H1 (cell line): Measurements from ENCODE around the gene PPP1R12B.

ENCODE experiments used
- CBX8 ChIP-seq: fragments of 300-800, 300-1000 bp; sonication (generic); IDR thresholded peaks from 2 replicates; pipeline ENCODE4 v1.7.1; 2016; ENCODE audit warnings: low read depth, low read length, borderline replicate concordance
- PHF8 ChIP-seq: fragments of 200-600 bp; sonication (generic); conservative IDR thresholded peaks from 2 replicates; pipeline ENCODE4 v1.7.1; 2012; ENCODE audit warnings: low read depth, mild to moderate bottlenecking, inconsistent platforms, low read length, moderate library complexity
- POLR2A ChIP-seq, 2 experiments: IDR thresholded peaks; 1 replicate in 1 of 2; 2 replicates in 1 of 2; pipeline ENCODE4 v1.6.1; 2011; ENCODE audit warnings: low read depth in 2 of 2, low read length in 2 of 2, mild to moderate bottlenecking in 2 of 2; ENCODE audit errors: control extremely low read depth in 1 of 2
- POLR2AphosphoS5 ChIP-seq: IDR thresholded peaks from 2 replicates; pipeline ENCODE4 v1.6.1; 2011; ENCODE audit warnings: low read depth, low read length
- SP1 ChIP-seq: IDR thresholded peaks from 2 replicates; pipeline ENCODE4 v1.6.1; 2011; ENCODE audit warnings: low read depth, low read length
- TAF1 ChIP-seq: IDR thresholded peaks from 2 replicates; pipeline ENCODE4 v1.6.1; 2011; ENCODE audit warnings: mild to moderate bottlenecking, low read depth, low read length
- TAF7 ChIP-seq: optimal IDR thresholded peaks from 2 replicates; pipeline ENCODE3; 2011; ENCODE audit warnings: low read depth, mild to moderate bottlenecking, inconsistent platforms, low read length, moderate library complexity, borderline replicate concordance
- TEAD4 ChIP-seq: IDR thresholded peaks from 2 replicates; pipeline ENCODE4 v1.6.1; 2012; ENCODE audit warnings: low read depth, low read length, inconsistent platforms, mixed read lengths
- TF ChIP-seq, protein P1 (sequence below), 3 experiments: IDR thresholded peaks; 1 replicate in 2 of 3; 2 replicates in 1 of 3; pipeline versions ENCODE4 v1.5.1 to v1.6.1; 2011; ENCODE audit warnings: low read length in 3 of 3, mild to moderate bottlenecking in 3 of 3, inconsistent platforms in 2 of 3, low read depth in 1 of 3, moderate library complexity in 1 of 3; ENCODE audit not compliant: insufficient read depth in 1 of 3; ENCODE audit errors: control extremely low read depth in 1 of 3
- TF ChIP-seq, protein P2 (sequence below): IDR thresholded peaks from 2 replicates; pipeline ENCODE4 v1.6.1; 2012; ENCODE audit warnings: inconsistent platforms

DNA sequence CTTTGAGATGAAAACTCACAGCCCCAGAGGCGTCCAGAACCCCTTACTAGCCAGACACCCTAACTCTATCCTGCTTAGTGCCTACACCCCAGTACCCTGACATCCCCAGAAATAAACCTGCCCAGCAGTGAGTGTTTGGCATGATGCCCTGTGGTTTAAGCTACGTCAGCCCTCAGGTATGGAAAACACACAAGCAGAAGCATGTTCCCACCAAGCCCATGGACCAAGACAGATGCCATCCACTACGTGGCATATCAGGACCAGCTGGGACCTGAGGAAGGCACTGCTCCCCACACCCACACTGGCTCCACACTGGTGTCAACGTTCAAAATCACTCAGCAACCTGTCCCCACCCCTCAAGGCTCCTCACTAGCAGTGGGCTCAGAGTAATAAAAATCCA lies 245.3 kb downstream of the PPP1R12B start:
- TF ChIP-seq SP1 (no peak), TAF1 (no peak), PHF8 (no peak), TAF7 (no peak), TEAD4 (no peak), POLR2AphosphoS5 (no peak), CBX8 (no peak), POLR2A (IDR thresholded peaks at IDR 0.05; ENCODE audit: control extremely low read depth in 1 of 2, low read depth in 2 of 2, low read length in 2 of 2) (no peak)
- TF ChIP-seq, protein P1, sequence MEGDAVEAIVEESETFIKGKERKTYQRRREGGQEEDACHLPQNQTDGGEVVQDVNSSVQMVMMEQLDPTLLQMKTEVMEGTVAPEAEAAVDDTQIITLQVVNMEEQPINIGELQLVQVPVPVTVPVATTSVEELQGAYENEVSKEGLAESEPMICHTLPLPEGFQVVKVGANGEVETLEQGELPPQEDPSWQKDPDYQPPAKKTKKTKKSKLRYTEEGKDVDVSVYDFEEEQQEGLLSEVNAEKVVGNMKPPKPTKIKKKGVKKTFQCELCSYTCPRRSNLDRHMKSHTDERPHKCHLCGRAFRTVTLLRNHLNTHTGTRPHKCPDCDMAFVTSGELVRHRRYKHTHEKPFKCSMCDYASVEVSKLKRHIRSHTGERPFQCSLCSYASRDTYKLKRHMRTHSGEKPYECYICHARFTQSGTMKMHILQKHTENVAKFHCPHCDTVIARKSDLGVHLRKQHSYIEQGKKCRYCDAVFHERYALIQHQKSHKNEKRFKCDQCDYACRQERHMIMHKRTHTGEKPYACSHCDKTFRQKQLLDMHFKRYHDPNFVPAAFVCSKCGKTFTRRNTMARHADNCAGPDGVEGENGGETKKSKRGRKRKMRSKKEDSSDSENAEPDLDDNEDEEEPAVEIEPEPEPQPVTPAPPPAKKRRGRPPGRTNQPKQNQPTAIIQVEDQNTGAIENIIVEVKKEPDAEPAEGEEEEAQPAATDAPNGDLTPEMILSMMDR (IDR thresholded peaks at IDR 0.05; ENCODE audit: control extremely low read depth in 1 of 3, insufficient read depth in 1 of 3, low read depth in 1 of 3, low read length in 3 of 3) = no peak
- TF ChIP-seq, protein P2, sequence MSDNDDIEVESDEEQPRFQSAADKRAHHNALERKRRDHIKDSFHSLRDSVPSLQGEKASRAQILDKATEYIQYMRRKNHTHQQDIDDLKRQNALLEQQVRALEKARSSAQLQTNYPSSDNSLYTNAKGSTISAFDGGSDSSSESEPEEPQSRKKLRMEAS = no peak
